HEK293 (cell line): ENCODE data around the gene SSTR5.

Source experiments
- CTCF ChIA-PET: fragments of 350-600 bp; formaldehyde crosslinking; extraction: SDS; loops from one replicate; lab custom pipeline; 2021; ENCODE audit warnings: antibody characterized with exemption; lab: Yijun Ruan, JAX
- POLR2A ChIA-PET: fragments of 300-600 bp; formaldehyde crosslinking; extraction: SDS; loops from one replicate; lab custom pipeline; 2020; ENCODE audit warnings: antibody characterized with exemption, inconsistent platforms; lab: Yijun Ruan, JAX
- H3K27ac ChIP-seq: fragments of 200-500 bp; sonication (Bioruptor generic); 2 replicates; pipeline ENCODE4 v1.5.1; 2014; ENCODE audit warnings: low read depth, low read length, control low read depth, inconsistent platforms; ENCODE audit errors: extremely low read depth
- H3K36me3 ChIP-seq, 2 experiments: fragments of 200-500 bp in 1 of 2; sonication (Bioruptor generic) in 1 of 2; 1 replicate in 1 of 2; 2 replicates in 1 of 2; pipeline ENCODE4 v1.5.1; 2014 to 2017; ENCODE audit warnings: inconsistent platforms in 2 of 2, low read length in 2 of 2; ENCODE audit not compliant: control insufficient read depth in 2 of 2, insufficient read depth in 1 of 2
- H3K4me1 ChIP-seq: fragments of 200-500 bp; sonication (Bioruptor generic); 2 replicates; pipeline ENCODE4 v1.5.1; 2014; ENCODE audit warnings: mild to moderate bottlenecking, low read length, inconsistent platforms; ENCODE audit not compliant: control insufficient read depth, insufficient read depth
- H3K4me3 ChIP-seq: 2 replicates; pipeline ENCODE4 v1.5.1; 2011; ENCODE audit warnings: low read depth, mild to moderate bottlenecking, control low read depth, low read length, moderate library complexity
- H3K9me3 ChIP-seq: fragments of 200-500 bp; sonication (Bioruptor generic); 2 replicates; pipeline ENCODE4 v1.5.1; 2014; ENCODE audit warnings: low read depth, low read length, inconsistent platforms; ENCODE audit not compliant: control insufficient read depth, insufficient read depth
- IKZF3 ChIP-seq: fragments of 450-650 bp; IDR thresholded peaks from 2 replicates; pipeline ENCODE4 v1.5.0; 2018; ENCODE audit warnings: missing biosample characterization, mild to moderate bottlenecking, missing genetic modification characterization, moderate library complexity
- MEIS1 ChIP-seq: sonication (generic); formaldehyde crosslinking; IDR thresholded peaks from 2 replicates; pipeline ENCODE4 v1.8.1; 2022; ENCODE audit warnings: missing genetic modification reagents, mild to moderate bottlenecking, borderline replicate concordance
- SCRT1 ChIP-seq: fragments of 450-650 bp; formaldehyde crosslinking; IDR thresholded peaks from 2 replicates; pipeline ENCODE4 v1.5.1; 2016; ENCODE audit warnings: missing biosample characterization, missing genetic modification characterization, borderline replicate concordance
- ZFP3 ChIP-seq: fragments of 450-650 bp; formaldehyde crosslinking; IDR thresholded peaks from 2 replicates; pipeline ENCODE4 v1.5.1; 2016; ENCODE audit warnings: low read depth, missing biosample characterization, missing genetic modification characterization
- ZIC2 ChIP-seq: fragments of 450-650 bp; formaldehyde crosslinking; IDR thresholded peaks from 2 replicates; pipeline ENCODE4 v1.5.1; 2016; ENCODE audit warnings: missing biosample characterization, missing genetic modification characterization
- ZNF174 ChIP-seq: fragments of 450-650 bp; formaldehyde crosslinking; IDR thresholded peaks from 2 replicates; pipeline ENCODE4 v1.5.0; 2017; ENCODE audit warnings: missing biosample characterization, mild to moderate bottlenecking, missing genetic modification characterization
- ZNF239 ChIP-seq: fragments of 450-650 bp; formaldehyde crosslinking; IDR thresholded peaks from 2 replicates; pipeline ENCODE4 v1.5.1; 2016; ENCODE audit warnings: missing biosample characterization, missing genetic modification characterization
- ZNF302 ChIP-seq: fragments of 450-650 bp; formaldehyde crosslinking; IDR thresholded peaks from 2 replicates; pipeline ENCODE4 v1.5.1; 2016; ENCODE audit warnings: missing biosample characterization, missing genetic modification characterization, low read depth
- ZNF549 ChIP-seq: fragments of 450-650 bp; IDR thresholded peaks from 2 replicates; pipeline ENCODE4 v1.5.1; 2018; ENCODE audit warnings: missing biosample characterization, missing genetic modification characterization, mild to moderate bottlenecking, inconsistent platforms, moderate library complexity
- ZNF585B ChIP-seq: fragments of 450-650 bp; formaldehyde crosslinking; IDR thresholded peaks from 2 replicates; pipeline ENCODE4 v1.5.1; 2016; ENCODE audit warnings: missing biosample characterization, missing genetic modification characterization
- ZNF664 ChIP-seq: fragments of 450-650 bp; formaldehyde crosslinking; IDR thresholded peaks from 2 replicates; pipeline ENCODE4 v1.5.1; 2016; ENCODE audit warnings: missing biosample characterization, missing genetic modification characterization
- ZNF768 ChIP-seq: fragments of 450-650 bp; formaldehyde crosslinking; IDR thresholded peaks from 2 replicates; pipeline ENCODE4 v1.5.1; 2018; ENCODE audit warnings: missing biosample characterization, mild to moderate bottlenecking, missing genetic modification characterization
- ZSCAN30 ChIP-seq: fragments of 450-650 bp; IDR thresholded peaks from 2 replicates; pipeline ENCODE4 v1.5.1; 2018; ENCODE audit warnings: missing biosample characterization, mild to moderate bottlenecking, missing genetic modification characterization, moderate library complexity
- TF ChIP-seq, protein P1 (sequence below): fragments of 450-650 bp; formaldehyde crosslinking; IDR thresholded peaks from 2 replicates; pipeline ENCODE4 v1.5.1; 2016; ENCODE audit warnings: missing biosample characterization, missing genetic modification characterization
- TF ChIP-seq, protein P2 (sequence below): fragments of 450-650 bp; formaldehyde crosslinking; IDR thresholded peaks from 2 replicates; pipeline ENCODE4 v1.5.1; 2016; ENCODE audit warnings: missing biosample characterization, missing genetic modification characterization
- TF ChIP-seq, protein P3 (sequence below): fragments of 450-650 bp; formaldehyde crosslinking; IDR thresholded peaks from 2 replicates; pipeline ENCODE4 v1.5.1; 2016; ENCODE audit warnings: missing biosample characterization, missing genetic modification characterization
- TF ChIP-seq, protein P4 (sequence below): fragments of 450-650 bp; formaldehyde crosslinking; IDR thresholded peaks from 2 replicates; pipeline ENCODE4 v1.5.1; 2017; ENCODE audit warnings: missing biosample characterization, missing genetic modification characterization

Gene SSTR5

DNA sequence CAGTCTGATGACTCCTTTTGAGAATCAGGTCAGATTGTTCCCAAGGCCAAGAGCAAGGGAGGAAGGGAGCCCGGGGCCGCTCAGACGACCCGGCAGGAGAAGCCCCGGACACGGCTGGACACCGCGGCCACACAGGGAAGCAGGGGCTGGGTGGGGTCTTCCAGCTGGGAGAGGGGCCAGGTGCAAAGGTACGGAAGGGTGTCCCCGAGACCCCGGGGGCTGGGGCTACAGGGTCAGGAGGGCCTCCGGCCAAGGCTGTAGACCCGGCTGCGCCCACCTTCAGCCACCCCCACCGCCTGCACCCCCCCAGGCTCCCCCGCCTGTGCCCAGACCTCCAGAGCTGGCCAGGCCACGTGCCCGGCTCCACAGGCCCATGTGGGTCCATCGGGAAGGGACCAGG lies 45.4 kb downstream of the SSTR5 start:
- TF ChIP-seq ZNF239 (tag by site-specific recombination): no peak
- ChIA-PET POLR2A (no interaction called here), CTCF (interaction anchor here (0.7 kb wide), 1 partner anchor 9 kb away, joined by 3 read pairs; no protein-coding TSS in a partner anchor)
- H3K36me3 ChIP-seq: no peaks in the 10 kb centered on the region
- H3K9me3 ChIP-seq: no peaks in the 10 kb centered on the region
- H3K4me3 ChIP-seq: no peak overlapping the region
- no peak overlapping the region for H3K27ac ChIP-seq
- no peaks in the 10 kb centered on the region for H3K4me1 ChIP-seq

DNA sequence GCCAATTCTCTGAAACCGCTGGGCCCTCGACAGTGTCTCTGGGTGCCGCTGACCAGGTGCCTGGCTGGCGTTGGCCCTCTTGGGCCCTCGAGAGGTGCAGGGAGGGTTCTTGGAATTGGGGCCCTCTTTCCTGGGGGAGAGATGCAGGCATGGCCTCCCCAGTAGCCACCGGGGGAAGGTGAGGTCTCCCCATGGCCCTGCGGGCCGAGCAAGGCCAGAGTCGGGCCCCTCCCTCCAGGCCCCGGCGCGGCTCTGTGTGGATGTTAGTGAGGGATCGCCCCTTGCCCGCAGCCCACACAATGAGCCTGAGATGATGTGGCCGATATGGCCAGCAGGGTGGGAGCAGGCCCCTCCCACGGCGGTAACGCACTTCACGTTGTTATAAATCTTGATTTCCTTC lies 46.6 kb downstream of the SSTR5 start:
- TF ChIP-seq ZNF664 (tag by site-specific recombination) (no peak), MEIS1 (no peak)
- TF ChIP-seq, all 188 proteins: peak for 0
- ChIA-PET CTCF (interaction anchor here (0.5 kb wide), 1 partner anchor 307 kb away, joined by 3 read pairs; no protein-coding TSS in a partner anchor), POLR2A (no interaction called here)
- Histone ChIP-seq H3K36me3 (no peaks in the 10 kb centered on the region), H3K4me3 (no peak overlapping the region), H3K4me1 (no peaks in the 10 kb centered on the region), H3K27ac (no peak overlapping the region), H3K9me3 (no peaks in the 10 kb centered on the region)

DNA sequence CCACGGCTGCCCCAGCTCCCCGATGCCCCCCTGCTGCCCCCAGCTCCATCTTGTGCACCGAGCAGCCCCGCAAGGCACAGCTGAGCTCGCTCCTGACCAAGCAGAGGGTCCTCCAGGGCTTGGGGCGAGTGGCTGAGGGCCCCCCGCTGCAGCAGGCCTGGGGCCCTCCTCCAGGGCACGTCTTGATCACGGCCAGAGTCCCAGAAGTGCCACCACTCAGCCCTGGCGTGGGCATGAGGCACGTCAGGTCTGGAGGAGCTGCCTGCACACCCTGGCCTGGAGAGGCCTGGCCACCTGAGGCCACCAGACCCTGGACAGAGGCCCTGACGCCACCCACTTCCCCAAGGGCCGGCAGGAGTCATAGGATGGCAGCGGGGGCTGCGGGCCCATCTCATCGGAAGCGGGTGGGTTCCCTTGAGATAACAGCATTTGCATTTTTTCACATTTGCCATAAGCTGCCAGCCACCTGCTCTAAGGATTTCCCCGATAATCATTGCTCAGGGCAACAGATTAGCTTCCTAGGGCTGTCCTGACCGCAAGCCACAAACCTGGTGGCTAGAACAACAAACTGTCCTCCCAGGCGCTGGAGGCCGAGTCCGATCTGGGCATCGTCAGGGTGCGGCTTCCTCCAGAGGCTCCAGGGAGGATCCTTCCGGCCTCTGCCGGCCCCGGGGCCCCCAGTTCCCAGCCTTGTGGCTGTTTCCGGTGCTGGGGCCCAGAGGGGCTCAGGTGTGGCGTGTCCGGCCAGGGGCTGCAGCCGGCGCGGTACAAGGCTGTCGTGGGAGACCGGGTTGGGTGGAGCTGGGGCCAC lies 47.4 kb downstream of the SSTR5 start:
- TF ChIP-seq, protein P1, sequence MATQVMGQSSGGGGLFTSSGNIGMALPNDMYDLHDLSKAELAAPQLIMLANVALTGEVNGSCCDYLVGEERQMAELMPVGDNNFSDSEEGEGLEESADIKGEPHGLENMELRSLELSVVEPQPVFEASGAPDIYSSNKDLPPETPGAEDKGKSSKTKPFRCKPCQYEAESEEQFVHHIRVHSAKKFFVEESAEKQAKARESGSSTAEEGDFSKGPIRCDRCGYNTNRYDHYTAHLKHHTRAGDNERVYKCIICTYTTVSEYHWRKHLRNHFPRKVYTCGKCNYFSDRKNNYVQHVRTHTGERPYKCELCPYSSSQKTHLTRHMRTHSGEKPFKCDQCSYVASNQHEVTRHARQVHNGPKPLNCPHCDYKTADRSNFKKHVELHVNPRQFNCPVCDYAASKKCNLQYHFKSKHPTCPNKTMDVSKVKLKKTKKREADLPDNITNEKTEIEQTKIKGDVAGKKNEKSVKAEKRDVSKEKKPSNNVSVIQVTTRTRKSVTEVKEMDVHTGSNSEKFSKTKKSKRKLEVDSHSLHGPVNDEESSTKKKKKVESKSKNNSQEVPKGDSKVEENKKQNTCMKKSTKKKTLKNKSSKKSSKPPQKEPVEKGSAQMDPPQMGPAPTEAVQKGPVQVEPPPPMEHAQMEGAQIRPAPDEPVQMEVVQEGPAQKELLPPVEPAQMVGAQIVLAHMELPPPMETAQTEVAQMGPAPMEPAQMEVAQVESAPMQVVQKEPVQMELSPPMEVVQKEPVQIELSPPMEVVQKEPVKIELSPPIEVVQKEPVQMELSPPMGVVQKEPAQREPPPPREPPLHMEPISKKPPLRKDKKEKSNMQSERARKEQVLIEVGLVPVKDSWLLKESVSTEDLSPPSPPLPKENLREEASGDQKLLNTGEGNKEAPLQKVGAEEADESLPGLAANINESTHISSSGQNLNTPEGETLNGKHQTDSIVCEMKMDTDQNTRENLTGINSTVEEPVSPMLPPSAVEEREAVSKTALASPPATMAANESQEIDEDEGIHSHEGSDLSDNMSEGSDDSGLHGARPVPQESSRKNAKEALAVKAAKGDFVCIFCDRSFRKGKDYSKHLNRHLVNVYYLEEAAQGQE (tag by site-specific recombination): 0 out of 2 replicates have a peak, but pooled peaks have one; percentile 33
- TF ChIP-seq ZNF768 (tag by site-specific recombination) (no peak), ZFP3 (tag by site-specific recombination) (no peak)
- ChIA-PET POLR2A (interaction anchor here (1.0 kb wide), 1 partner anchor 400 kb away, joined by 3 read pairs; no protein-coding TSS in a partner anchor), CTCF (no interaction called here)
- no peaks in the 10 kb centered on the region for H3K36me3 ChIP-seq
- no peak overlapping the region for H3K27ac ChIP-seq
- H3K9me3 ChIP-seq: no peaks in the 10 kb centered on the region
- H3K4me1 ChIP-seq: no peaks in the 10 kb centered on the region
- no peak overlapping the region for H3K4me3 ChIP-seq

DNA sequence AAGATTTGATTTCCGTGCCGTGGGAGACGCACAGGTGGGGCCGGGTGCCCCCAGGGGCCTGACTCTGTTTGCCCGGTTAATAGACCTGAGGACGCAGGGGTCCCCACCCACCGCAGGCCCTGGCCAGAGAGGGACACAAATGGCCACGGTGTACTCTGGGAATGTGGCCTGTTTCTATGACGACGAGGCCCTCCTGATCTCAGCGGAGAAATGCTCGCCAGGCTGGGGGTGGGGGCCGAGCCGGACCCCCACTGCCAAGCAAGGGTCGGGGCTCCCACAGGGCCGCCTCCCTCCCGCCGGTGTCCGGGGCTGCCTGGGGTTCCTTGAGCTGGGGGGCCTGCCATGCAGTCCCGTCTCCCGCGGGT lies 48.0 kb downstream of the SSTR5 start:
- TF ChIP-seq ZNF585B (tag by site-specific recombination) (no peak), ZIC2 (tag by site-specific recombination) (no peak), IKZF3 (tag by site-specific recombination) (no peak), ZNF302 (tag by site-specific recombination) (no peak), ZSCAN30 (tag by site-specific recombination) (no peak), ZNF174 (no peak), ZNF549 (tag by site-specific recombination) (no peak), SCRT1 (no peak), ZNF239 (tag by site-specific recombination) (no peak)
- TF ChIP-seq, protein P2, sequence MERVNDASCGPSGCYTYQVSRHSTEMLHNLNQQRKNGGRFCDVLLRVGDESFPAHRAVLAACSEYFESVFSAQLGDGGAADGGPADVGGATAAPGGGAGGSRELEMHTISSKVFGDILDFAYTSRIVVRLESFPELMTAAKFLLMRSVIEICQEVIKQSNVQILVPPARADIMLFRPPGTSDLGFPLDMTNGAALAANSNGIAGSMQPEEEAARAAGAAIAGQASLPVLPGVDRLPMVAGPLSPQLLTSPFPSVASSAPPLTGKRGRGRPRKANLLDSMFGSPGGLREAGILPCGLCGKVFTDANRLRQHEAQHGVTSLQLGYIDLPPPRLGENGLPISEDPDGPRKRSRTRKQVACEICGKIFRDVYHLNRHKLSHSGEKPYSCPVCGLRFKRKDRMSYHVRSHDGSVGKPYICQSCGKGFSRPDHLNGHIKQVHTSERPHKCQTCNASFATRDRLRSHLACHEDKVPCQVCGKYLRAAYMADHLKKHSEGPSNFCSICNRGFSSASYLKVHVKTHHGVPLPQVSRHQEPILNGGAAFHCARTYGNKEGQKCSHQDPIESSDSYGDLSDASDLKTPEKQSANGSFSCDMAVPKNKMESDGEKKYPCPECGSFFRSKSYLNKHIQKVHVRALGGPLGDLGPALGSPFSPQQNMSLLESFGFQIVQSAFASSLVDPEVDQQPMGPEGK (tag by site-specific recombination): no peak
- TF ChIP-seq, protein P3, sequence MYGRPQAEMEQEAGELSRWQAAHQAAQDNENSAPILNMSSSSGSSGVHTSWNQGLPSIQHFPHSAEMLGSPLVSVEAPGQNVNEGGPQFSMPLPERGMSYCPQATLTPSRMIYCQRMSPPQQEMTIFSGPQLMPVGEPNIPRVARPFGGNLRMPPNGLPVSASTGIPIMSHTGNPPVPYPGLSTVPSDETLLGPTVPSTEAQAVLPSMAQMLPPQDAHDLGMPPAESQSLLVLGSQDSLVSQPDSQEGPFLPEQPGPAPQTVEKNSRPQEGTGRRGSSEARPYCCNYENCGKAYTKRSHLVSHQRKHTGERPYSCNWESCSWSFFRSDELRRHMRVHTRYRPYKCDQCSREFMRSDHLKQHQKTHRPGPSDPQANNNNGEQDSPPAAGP: no peak
- TF ChIP-seq, protein P4, sequence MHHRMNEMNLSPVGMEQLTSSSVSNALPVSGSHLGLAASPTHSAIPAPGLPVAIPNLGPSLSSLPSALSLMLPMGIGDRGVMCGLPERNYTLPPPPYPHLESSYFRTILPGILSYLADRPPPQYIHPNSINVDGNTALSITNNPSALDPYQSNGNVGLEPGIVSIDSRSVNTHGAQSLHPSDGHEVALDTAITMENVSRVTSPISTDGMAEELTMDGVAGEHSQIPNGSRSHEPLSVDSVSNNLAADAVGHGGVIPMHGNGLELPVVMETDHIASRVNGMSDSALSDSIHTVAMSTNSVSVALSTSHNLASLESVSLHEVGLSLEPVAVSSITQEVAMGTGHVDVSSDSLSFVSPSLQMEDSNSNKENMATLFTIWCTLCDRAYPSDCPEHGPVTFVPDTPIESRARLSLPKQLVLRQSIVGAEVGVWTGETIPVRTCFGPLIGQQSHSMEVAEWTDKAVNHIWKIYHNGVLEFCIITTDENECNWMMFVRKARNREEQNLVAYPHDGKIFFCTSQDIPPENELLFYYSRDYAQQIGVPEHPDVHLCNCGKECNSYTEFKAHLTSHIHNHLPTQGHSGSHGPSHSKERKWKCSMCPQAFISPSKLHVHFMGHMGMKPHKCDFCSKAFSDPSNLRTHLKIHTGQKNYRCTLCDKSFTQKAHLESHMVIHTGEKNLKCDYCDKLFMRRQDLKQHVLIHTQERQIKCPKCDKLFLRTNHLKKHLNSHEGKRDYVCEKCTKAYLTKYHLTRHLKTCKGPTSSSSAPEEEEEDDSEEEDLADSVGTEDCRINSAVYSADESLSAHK (tag by site-specific recombination): no peak
- Histone ChIP-seq H3K9me3 (no peaks in the 10 kb centered on the region), H3K4me3 (no peak overlapping the region), H3K27ac (no peak overlapping the region), H3K4me1 (no peaks in the 10 kb centered on the region), H3K36me3 (no peaks in the 10 kb centered on the region)
- POLR2A ChIA-PET: interaction anchor here (1.0 kb wide), 1 partner anchor 401 kb away, joined by 3 read pairs; no protein-coding TSS in a partner anchor
- CTCF ChIA-PET: interaction anchor here (0.6 kb wide), 1 partner anchor 103 kb away, joined by 4 read pairs; no protein-coding TSS in a partner anchor
